Measurements from ENCODE around the gene TBC1D22A.
"Not testable (repeated sequence)": the region's sequence is repeated elsewhere in the genome, so short reads cannot be mapped to it uniquely, and the experiment has no call there.

TBC1D22A gene

DNA sequence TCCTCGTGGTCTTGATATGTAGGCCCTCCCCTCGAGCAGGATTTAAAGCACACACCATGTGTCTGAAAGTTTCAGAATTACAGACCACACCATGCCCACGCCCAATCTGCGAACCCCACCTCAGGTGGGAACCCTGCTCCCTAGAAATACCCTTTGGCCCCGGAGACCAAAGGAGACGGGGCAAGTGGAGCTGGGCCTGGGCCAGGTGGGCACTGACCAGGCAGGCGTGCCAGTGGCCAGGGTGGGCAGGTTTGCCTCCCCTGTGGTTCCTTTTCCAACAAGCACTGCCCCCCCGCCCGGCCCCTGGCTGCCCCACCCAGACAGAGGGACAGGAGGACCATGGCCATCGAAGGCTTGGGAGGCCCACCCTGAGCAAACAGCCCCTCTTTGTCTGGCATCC lies 400.4 kb downstream of the TBC1D22A start:
- Histone ChIP-seq H3K4me1 (ENCODE audit: insufficient read depth, low read length) (no peaks in the 10 kb centered on the region), H3K9me3 (ENCODE audit: control insufficient read depth, insufficient read depth, low read length) (peaks cover 3% of the 10 kb centered on the region; the same call in 1 of the 2 replicates), H3K9ac (ENCODE audit: low read depth, low read length) (no peak overlapping the region), H3K36me3 (ENCODE audit: insufficient read depth, low read length) (no peaks in the 10 kb centered on the region)

DNA sequence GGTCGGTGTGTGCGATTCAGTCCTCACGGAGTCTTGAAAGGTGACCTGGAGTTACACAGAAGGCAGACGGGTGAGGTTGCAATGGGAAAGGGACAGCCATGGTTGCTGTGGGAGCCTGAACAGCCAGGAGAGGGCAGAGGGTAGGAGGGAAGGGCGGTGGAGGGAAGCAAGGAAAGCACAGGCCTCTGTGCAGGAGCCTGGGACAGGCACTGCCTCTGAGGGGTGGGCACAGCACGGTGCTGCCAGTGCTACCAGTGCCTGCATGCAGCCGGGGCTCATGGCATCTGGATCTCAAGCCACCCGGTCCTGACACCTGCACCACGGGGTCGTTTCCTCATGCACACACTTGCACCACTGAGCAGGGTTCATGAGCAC lies 401.0 kb downstream of the TBC1D22A start:
- H3K9me3 ChIP-seq (ENCODE audit: control insufficient read depth, insufficient read depth, low read length), result peaks cover 3% of the 10 kb centered on the region; the same call in 1 of the 2 replicates

DNA sequence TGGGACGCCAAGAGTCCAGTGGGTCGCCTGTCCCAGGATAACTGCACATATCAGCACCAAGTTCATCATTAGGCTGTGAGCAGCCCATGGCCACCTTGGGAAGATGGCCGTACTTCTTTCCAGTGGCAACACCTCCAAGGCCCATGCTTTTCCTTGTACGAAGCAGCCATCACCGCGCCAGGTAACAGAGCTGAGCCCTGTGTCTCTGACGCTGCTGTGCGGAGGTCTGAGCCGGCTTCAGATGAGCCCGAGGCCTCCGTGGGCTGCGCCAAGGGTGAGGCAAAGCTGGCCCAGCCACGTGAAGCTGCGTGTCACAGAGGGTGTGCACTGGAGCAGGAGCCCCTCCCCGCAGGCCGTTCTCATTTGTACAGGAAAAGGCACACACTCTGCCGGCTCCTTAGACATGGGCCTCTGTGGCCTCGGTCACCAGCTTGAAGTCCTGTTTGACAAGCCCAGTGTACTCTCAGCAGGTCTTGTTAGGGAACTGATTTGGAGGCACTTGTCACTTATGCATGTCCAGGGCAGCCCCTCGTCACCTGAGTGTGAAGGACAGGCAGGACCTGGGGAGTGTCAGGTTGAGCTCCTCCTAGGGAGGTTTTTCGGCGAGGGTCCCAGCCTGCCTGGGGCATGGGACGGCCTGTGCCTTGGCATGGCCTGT lies 401.5 kb downstream of the TBC1D22A start:
- Histone ChIP-seq H3K36me3 (ENCODE audit: insufficient read depth, low read length) (no peaks in the 10 kb centered on the region), H3K9ac (ENCODE audit: low read depth, low read length) (no peak overlapping the region), H3K4me1 (ENCODE audit: insufficient read depth, low read length) (no peaks in the 10 kb centered on the region), H3K9me3 (ENCODE audit: control insufficient read depth, insufficient read depth, low read length) (peaks cover 3% of the 10 kb centered on the region; the same call in 1 of the 2 replicates)

More for the DNA sequence above, 401.0 kb downstream of the TBC1D22A start:
- H3K36me3 ChIP-seq (ENCODE audit: insufficient read depth, low read length), result no peaks in the 10 kb centered on the region
- no peaks in the 10 kb centered on the region for H3K4me1 ChIP-seq (ENCODE audit: insufficient read depth, low read length)
- no peak overlapping the region for H3K9ac ChIP-seq (ENCODE audit: low read depth, low read length)

DNA sequence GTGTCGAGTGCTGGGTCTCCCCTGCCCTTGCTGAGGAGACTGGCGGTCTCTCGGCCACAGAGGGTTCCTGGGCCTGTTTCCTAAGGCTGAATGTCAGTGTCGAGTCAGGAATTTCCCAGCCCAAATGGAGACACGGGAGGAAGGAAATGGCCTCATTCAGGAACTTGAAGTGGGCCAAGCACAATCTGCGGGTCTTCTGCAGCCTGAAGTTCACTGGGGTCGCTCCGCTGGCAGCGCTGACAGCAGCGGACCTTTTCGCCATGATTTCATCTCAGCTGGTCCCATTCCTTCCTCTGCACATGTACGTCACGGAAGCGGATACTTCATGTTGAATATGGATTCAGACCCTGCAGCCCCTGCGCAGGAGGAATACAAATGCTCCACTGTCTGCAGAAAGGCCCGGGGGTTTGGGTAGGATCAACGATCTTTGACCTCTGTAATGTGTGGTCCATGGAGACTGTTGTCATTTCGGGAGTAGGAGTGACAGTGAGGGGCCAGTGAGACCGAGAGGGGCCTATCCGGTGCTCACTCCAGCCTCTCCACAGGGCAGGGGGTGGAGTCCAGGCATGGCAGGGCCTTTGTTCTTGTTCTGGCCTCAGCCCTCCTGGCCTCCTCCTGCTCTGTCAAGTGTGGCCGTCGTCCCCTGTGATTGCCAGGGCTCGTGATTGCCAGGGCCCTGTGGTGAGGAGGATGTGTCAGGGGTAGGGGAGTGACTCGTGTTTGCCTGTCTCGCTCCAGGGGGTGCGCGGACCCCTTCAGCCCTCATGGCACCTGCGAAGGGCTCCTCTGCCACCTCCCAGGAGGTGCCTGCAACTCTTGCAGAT lies 402.3 kb downstream of the TBC1D22A start:
- H3K9me3 ChIP-seq (ENCODE audit: control insufficient read depth, insufficient read depth, low read length), result peaks cover 3% of the 10 kb centered on the region; the same call in 1 of the 2 replicates
- H3K9ac ChIP-seq (ENCODE audit: low read depth, low read length), result no peak overlapping the region
- no peaks in the 10 kb centered on the region for H3K4me1 ChIP-seq (ENCODE audit: insufficient read depth, low read length)
- H3K36me3 ChIP-seq (ENCODE audit: insufficient read depth, low read length), result no peaks in the 10 kb centered on the region

DNA sequence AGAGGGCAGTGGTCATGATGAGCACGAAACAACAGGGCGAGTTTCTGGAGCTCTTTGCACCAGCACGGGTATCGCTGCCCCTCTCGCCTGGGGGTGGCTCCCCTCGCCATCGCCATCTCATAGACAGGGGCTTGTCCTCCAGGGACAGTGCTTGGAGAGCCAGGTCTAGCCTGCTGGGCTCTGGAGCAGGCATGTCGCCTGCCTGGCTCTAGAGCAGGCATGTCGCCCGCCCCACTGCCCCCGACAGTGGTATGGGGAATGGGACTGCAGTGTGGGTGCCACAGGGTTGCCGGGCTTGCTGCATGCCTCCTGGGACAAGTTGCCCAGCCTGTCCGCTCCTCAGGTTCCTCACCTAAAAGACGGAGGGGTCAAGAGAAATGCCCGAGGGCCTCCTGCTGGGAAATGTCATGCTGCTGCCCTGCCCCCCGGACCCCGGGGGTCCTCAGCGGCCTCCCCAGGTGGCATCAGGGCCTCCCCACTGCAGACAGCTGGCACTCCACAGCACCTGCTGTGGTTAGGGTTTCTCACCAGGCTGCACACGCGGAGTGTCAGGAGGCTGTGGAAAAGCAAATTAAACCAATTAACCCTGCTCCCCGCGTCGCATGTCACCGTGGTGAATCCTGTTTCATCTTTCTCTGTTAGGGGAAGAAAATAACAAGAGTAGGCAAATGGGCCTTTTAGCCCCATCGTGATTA lies 403.0 kb downstream of the TBC1D22A start:
- Histone ChIP-seq H3K9me3 (ENCODE audit: control insufficient read depth, insufficient read depth, low read length) (peaks cover 3% of the 10 kb centered on the region; the same call in 1 of the 2 replicates), H3K4me1 (ENCODE audit: insufficient read depth, low read length) (no peaks in the 10 kb centered on the region), H3K36me3 (ENCODE audit: insufficient read depth, low read length) (no peaks in the 10 kb centered on the region), H3K9ac (ENCODE audit: low read depth, low read length) (no peak overlapping the region)

DNA sequence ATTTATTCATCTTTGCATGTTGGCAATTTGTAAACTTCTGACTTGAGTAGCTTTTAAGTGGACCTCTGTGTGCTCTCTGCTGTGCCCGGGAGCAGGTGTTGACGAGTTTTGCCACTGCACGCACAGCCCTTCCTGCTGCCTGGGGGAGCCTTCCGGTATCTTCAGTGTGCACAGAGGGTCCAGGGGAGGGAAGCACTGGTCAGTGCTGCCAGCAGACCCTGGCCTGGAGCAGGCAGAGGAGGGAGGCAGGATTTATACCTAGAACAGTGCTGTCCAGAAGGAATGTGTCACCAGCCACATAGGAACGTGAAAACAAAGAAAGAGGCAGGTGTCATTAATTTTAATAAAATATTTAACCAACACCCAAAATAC lies 403.6 kb downstream of the TBC1D22A start:
- Histone ChIP-seq H3K9ac (ENCODE audit: low read depth, low read length) (no peak overlapping the region), H3K36me3 (ENCODE audit: insufficient read depth, low read length) (no peaks in the 10 kb centered on the region), H3K9me3 (ENCODE audit: control insufficient read depth, insufficient read depth, low read length) (peaks cover 3% of the 10 kb centered on the region; the same call in 1 of the 2 replicates), H3K4me1 (ENCODE audit: insufficient read depth, low read length) (no peaks in the 10 kb centered on the region)

DNA sequence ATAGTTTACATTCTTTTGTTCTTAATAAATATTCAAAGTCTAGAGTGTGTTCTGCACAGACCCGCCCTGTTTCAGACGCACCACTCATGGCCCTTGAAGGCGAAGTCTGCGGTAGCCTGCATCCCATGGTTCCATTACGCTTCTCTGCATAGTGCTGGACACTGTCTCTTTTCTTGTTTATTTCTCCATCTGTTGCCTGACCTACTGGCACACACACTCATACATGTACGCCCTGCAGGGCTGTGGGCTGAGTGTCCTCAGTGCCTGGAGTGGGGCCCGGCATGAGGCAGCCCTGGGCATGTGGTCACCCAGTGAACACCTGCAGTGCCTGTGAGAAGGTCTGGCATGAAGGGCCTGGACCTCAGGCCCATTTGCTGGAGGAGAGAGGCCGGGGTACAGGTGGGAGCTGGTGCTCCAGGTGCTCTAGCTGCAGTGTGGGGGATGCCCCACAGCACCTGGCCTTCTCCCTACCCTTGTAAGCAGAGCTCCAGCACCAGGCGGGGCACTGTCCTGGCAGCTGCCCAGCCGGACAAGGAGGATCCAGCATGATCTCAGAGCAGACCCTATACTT lies 404.1 kb downstream of the TBC1D22A start:
- H3K9me3 ChIP-seq (ENCODE audit: control insufficient read depth, insufficient read depth, low read length), result peaks cover 3% of the 10 kb centered on the region; the same call in 1 of the 2 replicates

DNA sequence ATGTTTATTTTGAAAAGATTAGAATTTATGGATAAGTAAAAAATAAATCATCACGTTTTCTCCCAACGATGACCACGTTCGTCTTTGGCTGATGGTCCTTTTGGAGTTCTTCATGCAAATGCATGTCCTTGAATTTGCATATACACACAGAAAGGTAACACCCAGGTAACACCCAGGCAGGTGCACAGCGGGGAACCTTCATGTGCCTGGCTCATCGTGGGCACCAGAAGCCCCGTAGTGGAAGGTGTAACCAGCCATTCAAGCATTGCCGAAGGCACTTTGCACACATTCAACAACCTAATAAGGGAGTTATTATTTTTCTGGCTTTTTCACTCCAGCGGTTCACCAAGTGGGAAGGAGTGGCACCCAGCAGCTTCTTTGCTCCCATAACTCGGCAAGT lies 404.6 kb downstream of the TBC1D22A start:
- H3K9ac ChIP-seq (ENCODE audit: low read depth, low read length), result no peak overlapping the region
- no peaks in the 10 kb centered on the region for H3K4me1 ChIP-seq (ENCODE audit: insufficient read depth, low read length)
- no peaks in the 10 kb centered on the region for H3K36me3 ChIP-seq (ENCODE audit: insufficient read depth, low read length)
- H3K9me3 ChIP-seq (ENCODE audit: control insufficient read depth, insufficient read depth, low read length), result peaks cover 3% of the 10 kb centered on the region; the same call in 1 of the 2 replicates

More for the DNA sequence above, 404.1 kb downstream of the TBC1D22A start:
- H3K36me3 ChIP-seq (ENCODE audit: insufficient read depth, low read length), result no peaks in the 10 kb centered on the region
- no peaks in the 10 kb centered on the region for H3K4me1 ChIP-seq (ENCODE audit: insufficient read depth, low read length)
- no peak overlapping the region for H3K9ac ChIP-seq (ENCODE audit: low read depth, low read length)

DNA sequence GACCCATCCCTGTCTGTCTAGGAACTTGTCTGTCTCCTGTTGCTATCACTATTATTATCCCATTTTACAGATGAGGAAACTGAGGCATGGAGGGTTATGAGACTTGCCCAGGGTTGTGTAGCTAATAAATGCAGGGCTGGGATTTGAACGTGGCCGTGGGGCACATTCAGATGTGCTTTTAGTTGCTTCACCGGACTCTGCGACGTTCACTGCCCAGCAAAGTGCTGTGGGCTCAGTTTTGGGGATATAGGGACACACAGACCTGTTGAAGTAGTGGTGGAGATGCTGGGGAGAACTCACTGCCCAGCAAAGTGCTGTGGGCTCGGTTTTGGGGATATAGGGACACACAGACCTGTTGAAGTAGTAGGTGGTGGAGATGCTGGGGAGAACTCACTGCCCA lies 405.5 kb downstream of the TBC1D22A start:
- H3K4me1 ChIP-seq (ENCODE audit: insufficient read depth, low read length); H3K36me3 ChIP-seq (ENCODE audit: insufficient read depth, low read length); H3K9ac ChIP-seq (ENCODE audit: low read depth, low read length); H3K9me3 ChIP-seq (ENCODE audit: control insufficient read depth, insufficient read depth, low read length): not testable (repeated sequence)

DNA sequence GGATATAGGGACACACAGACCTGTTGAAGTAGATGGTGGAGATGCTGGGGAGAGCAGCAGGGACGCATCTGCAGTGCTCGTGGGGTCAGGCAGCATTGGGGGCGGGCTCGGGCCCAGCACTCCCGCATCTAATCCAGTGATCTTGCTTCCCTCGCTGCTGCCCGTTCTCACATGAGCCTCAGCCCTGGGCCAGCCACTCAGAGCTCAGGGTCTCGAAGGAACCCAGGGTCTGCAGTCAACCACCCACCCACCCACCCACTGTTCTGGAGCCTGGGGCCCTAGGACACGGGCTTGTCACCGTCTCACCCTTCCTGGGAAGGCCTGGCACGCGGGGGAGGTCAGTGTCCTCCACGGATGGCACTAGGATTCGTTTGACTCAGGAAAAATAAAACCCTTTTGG lies 406.0 kb downstream of the TBC1D22A start:
- Histone ChIP-seq H3K9me3 (ENCODE audit: control insufficient read depth, insufficient read depth, low read length) (peaks cover 3% of the 10 kb centered on the region; the same call in 1 of the 2 replicates), H3K36me3 (ENCODE audit: insufficient read depth, low read length) (no peaks in the 10 kb centered on the region), H3K9ac (ENCODE audit: low read depth, low read length) (no peak overlapping the region), H3K4me1 (ENCODE audit: insufficient read depth, low read length) (no peaks in the 10 kb centered on the region)

DNA sequence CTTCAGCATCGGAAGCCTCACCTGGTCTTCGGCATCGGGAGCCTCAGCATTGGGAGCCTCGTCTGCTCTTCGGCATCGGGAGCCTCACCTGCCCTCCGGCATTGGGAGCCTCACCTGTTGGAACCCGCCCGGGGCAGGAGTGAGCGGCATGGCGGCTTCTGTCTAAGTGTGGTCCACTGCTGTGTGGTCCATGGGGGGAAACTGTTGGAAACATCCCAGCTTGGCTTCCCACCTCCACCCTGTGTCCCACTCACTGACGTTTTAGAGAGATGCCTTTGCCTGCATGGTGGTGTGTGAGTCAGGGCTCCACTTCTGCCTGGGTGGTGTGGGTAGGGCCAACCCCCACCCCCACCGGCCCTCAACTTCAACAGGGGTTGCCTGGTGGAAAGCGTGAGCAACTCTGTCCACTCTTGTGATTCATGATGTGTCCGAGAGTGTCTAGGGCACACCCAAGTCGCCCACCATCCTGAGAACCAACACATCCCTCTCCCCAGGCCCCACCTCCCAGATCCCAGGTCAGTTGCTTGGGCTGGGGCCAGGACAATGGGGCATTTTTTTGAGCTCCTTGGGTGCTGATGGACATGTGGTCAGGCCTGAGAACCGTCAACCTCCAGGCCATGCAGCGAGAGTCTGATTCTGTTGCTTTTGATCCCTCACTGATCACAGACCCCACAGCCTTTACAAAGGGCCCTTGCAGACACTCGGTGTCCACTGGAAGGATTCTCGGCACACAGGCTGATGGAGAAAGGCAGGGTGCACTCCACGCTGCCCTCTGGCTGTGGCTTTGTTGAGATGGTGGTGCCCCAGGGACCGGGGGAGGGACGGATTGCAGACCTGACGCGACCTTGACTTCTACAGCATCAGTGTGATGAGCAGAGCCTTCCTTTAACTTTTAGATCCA lies 406.7 kb downstream of the TBC1D22A start:
- Histone ChIP-seq H3K36me3 (ENCODE audit: insufficient read depth, low read length) (no peaks in the 10 kb centered on the region), H3K4me1 (ENCODE audit: insufficient read depth, low read length) (no peaks in the 10 kb centered on the region), H3K9me3 (ENCODE audit: control insufficient read depth, insufficient read depth, low read length) (peaks cover 3% of the 10 kb centered on the region; the same call in 1 of the 2 replicates), H3K9ac (ENCODE audit: low read depth, low read length) (no peak overlapping the region)

DNA sequence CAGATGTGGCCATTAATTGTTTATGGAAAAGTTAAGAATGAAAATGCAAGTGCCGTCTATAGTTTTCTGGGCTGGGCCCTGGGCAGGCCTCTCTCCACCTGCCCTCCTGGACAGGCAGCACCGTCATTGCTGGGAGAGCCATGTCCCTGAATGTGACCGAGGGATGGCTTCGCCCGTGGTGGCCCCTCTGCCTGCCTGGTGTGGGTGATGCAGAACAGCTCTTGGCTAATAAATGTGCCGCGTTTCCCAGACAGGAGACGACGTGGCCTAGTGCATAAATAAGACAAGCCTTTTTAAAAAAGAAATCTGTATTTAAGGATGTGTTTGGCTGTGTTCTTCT lies 407.3 kb downstream of the TBC1D22A start:
- Histone ChIP-seq H3K9ac (ENCODE audit: low read depth, low read length) (no peak overlapping the region), H3K36me3 (ENCODE audit: insufficient read depth, low read length) (no peaks in the 10 kb centered on the region), H3K9me3 (ENCODE audit: control insufficient read depth, insufficient read depth, low read length) (peaks cover 3% of the 10 kb centered on the region; the same call in 1 of the 2 replicates), H3K4me1 (ENCODE audit: insufficient read depth, low read length) (no peaks in the 10 kb centered on the region)

DNA sequence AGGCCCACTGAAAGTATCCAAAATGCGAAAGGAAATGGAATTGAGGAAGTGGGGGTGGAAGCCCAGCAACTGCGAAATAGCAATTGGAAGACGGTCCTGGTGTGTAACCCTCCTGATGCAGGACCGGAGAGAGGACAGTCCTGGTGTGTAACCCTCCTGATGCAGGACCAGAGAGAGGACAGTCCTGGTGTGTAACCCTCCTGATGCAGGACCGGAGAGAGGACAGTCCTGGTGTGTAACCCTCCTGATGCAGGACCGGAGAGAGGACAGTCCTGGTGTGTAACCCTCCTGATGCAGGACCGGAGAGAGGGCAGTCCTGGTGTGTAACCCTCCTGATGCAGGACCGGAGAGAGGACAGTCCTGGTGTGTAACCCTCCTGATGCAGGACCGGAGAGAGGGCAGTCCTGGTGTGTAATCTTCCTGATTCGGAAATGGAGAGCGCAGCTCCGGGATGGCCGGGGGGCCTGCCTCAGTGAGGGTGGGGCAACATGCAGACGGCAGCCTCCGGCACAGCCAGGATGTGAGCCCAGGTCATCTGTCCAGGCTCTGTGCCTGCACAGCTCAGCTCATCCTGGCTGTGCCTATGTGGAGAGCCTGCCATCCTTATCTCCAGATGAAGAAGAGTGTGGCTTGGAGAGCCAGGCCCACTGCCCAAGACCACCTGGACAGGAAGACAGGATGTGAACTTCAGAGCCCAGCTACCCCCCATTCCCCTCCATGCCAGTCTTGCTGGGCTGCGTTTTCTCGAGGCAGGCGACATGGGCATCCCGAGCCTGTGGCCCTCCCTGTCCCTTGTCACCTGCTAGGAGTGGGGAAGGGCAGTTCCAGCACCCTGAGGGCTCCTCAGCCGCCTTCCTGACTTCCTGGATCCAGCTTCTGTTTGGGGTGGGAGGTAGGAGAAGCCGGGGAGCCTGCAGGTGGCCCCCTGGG lies 408.3 kb downstream of the TBC1D22A start:
- H3K4me1 ChIP-seq (ENCODE audit: insufficient read depth, low read length); H3K9ac ChIP-seq (ENCODE audit: low read depth, low read length); H3K36me3 ChIP-seq (ENCODE audit: insufficient read depth, low read length); H3K9me3 ChIP-seq (ENCODE audit: control insufficient read depth, insufficient read depth, low read length): not testable (repeated sequence)

All from ES-I3 (cell line).